Colonic mucosa (tissue), 4 donors: ENCODE results near the gene DGKB. TPM values are rescaled to one million over a fixed set of nuclear protein-coding genes. Genes with fewer than 3 reads are reported as not detected.

Experiments
- DNase-seq: peaks from one replicate; pipeline ENCODE4 v3.0.0-alpha.2; 2020
- H3K27ac ChIP-seq: fragments of 200-600 bp; one replicate; pipeline ENCODE4 v1.8.0; 2021
- H3K27me3 ChIP-seq: fragments of 200-600 bp; one replicate; pipeline ENCODE4 v1.8.0; 2021
- H3K36me3 ChIP-seq: fragments of 200-600 bp; one replicate; pipeline ENCODE4 v1.8.0; 2021
- H3K4me1 ChIP-seq: fragments of 200-600 bp; one replicate; pipeline ENCODE4 v1.8.0; 2021; ENCODE audit warnings: mild to moderate bottlenecking
- H3K4me3 ChIP-seq: fragments of 200-600 bp; one replicate; pipeline ENCODE4 v1.8.0; 2021
- H3K9ac ChIP-seq, 2 donors: one replicate each; pipeline ENCODE4 v1.7.0; 2013; ENCODE audit warnings: control low read depth in 2 of 2, low read depth in 2 of 2, low read length in 2 of 2
- H3K9me3 ChIP-seq: fragments of 200-600 bp; one replicate; pipeline ENCODE4 v1.8.0; 2021
- intact Hi-C: fragments of 100-400 bp; cut with DNase I; formaldehyde crosslinking; loops from one replicate; pipeline ENCODE4 v1.14.1; 2022
- total RNA-seq, 2 donors: library from RNA; stranded (reverse); fragmentation: NEBNext Ultra II Directional in 1 of 2; extraction: Animal tissue kit (Norgen Biotek cat#: 25700) in 1 of 2; gene quantifications; one replicate each; pipeline ENCODE4 v1.2.1, GENCODE V29; 2021
- TF ChIP-seq, protein P1 (sequence below): fragments of 200-600 bp; IDR thresholded peaks from one replicate; pipeline ENCODE4 v1.8.0; 2022; ENCODE audit warnings: antibody characterized with exemption, mild to moderate bottlenecking
- donor health status: healthy.
- donor health status: DM: no; HTN: no; CAD: no.
- donor health status: DM: no; HTN: no; CAD: no.

DGKB gene
- total RNA-seq, 2 donors from 2014 or later = 0.25 to 0.61 TPM

DNA sequence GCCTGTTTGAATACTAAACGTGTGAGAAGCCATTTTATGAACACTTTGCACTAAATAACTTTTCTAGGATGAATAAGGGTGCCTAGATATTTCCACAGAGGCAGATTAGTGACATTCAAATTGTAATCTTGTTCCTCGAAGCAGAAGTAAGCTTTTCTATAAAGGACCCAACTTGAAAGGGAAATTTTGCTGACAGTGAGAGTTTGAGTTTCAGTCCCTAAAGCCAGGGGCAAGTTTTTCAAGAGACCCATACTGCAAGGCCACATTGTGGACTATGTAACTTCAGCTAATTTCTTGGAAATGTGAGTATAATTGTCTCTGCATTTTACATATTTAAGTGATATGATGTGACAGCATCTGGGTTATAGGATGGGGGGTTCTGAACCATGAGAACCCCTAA lies 525.8 kb downstream of the DGKB start:
- Histone ChIP-seq H3K4me3 (no peak overlapping the region), H3K4me1 (no peaks in the 10 kb centered on the region), H3K36me3 (no peaks in the 10 kb centered on the region), H3K9ac (no peak overlapping the region), H3K27ac (no peak overlapping the region), H3K9me3 (no peaks in the 10 kb centered on the region), H3K27me3 (no peaks in the 10 kb centered on the region)
- TF ChIP-seq, protein P1, sequence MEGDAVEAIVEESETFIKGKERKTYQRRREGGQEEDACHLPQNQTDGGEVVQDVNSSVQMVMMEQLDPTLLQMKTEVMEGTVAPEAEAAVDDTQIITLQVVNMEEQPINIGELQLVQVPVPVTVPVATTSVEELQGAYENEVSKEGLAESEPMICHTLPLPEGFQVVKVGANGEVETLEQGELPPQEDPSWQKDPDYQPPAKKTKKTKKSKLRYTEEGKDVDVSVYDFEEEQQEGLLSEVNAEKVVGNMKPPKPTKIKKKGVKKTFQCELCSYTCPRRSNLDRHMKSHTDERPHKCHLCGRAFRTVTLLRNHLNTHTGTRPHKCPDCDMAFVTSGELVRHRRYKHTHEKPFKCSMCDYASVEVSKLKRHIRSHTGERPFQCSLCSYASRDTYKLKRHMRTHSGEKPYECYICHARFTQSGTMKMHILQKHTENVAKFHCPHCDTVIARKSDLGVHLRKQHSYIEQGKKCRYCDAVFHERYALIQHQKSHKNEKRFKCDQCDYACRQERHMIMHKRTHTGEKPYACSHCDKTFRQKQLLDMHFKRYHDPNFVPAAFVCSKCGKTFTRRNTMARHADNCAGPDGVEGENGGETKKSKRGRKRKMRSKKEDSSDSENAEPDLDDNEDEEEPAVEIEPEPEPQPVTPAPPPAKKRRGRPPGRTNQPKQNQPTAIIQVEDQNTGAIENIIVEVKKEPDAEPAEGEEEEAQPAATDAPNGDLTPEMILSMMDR = no peak
- DNase-seq = no peak
- intact Hi-C loops = no loop called here

DNA sequence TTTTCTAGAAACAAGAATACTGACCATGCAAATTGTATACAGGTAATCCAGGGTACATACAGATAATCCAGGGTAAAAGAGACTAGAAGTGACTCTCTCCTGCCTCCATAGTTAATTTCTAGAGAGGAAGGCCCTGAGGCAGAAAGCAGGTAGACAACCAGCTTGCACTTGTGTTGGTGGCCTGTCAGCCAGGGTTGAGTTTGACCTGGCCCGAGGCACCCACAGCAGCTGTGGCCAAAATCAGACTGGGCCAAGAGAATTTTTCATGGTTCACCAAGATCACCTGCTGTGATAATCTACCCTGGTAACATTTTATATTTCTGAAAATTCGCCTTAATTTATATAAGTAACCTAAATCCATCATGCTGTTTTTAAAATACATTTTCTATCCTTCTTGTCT lies 526.6 kb downstream of the DGKB start:
- Histone ChIP-seq H3K9ac (no peak overlapping the region), H3K4me3 (no peak overlapping the region), H3K36me3 (no peaks in the 10 kb centered on the region), H3K9me3 (no peaks in the 10 kb centered on the region), H3K4me1 (no peaks in the 10 kb centered on the region), H3K27me3 (no peaks in the 10 kb centered on the region), H3K27ac (no peak overlapping the region)
- DNase-seq = no peak
- intact Hi-C loops = no loop called here
- TF ChIP-seq, protein P1 = no peak

DNA sequence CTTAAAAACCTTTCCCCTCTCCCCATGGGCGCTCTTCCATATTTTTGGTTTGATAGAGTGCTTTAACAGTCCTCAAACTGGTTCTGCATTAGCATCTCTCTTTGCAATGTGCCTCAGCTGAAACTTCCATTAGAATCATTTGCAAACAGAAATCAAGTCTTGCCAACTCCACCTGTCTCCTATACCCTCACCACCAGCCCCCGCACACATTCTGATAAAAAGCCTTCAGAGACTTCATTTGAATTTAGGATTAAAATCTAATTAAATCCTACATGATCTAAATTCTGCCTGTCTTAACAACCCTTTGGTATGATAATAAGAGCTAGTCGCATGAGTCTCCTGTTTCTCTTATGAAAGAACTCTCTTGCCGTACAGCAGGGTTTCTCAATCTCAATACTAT lies 528.2 kb downstream of the DGKB start:
- Histone ChIP-seq H3K4me3 (no peak overlapping the region), H3K36me3 (no peaks in the 10 kb centered on the region), H3K9me3 (no peaks in the 10 kb centered on the region), H3K4me1 (no peaks in the 10 kb centered on the region), H3K9ac (no peak overlapping the region), H3K27ac (no peak overlapping the region), H3K27me3 (no peaks in the 10 kb centered on the region)
- TF ChIP-seq, protein P1 = no peak
- no peak for DNase-seq
- intact Hi-C loops = no loop called here

DNA sequence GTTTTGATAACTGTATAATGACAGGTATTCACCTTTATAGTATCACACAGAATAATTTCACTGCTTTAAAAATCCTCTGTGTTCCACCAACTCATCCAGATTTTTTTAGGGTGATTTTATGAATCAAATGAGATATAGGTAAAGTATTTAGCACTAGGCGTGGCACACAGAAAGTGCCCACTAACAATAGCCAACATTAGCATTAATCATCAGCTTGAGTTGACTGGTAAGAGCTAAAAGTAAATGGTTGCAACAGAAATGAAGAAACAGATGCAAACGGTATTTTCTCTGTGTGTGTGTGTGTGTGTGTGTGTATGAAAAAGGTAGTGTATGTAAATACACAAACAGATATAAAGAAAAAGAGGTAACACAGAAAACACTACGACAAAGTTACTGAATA lies 534.3 kb downstream of the DGKB start:
- DNase-seq = no peak
- no peak overlapping the region for H3K9ac ChIP-seq
- H3K4me1 ChIP-seq = no peaks in the 10 kb centered on the region
- H3K9me3 ChIP-seq = no peaks in the 10 kb centered on the region
- H3K36me3 ChIP-seq = no peaks in the 10 kb centered on the region
- TF ChIP-seq, protein P1 = no peak
- intact Hi-C loops = no loop called here
- no peak overlapping the region for H3K4me3 ChIP-seq
- H3K27ac ChIP-seq = no peak overlapping the region
- H3K27me3 ChIP-seq = no peaks in the 10 kb centered on the region

DNA sequence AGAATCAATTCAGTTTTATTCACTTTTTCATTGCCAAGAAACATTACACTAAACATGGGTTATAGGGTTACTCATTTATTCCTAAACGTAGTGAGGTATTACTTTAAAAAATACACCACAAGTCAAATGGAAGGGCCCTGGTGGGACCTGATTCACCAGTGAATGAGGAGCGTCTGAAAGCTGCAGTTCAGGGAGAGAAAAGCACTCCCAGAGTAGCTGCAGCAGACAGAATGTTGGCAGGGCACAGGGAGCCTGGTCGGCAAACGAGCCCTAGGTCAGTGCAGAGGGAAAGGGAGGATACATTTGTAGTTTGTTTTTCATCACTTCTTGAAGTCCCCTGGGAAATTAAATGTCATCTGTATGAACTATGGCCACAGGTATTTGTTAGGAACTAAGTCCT lies 551.4 kb downstream of the DGKB start:
- DNase-seq = no peak
- intact Hi-C loops = no loop called here

More for the DNA sequence above, 551.4 kb downstream of the DGKB start:
- Histone ChIP-seq H3K36me3 (no peaks in the 10 kb centered on the region), H3K27ac (no peak overlapping the region), H3K9me3 (no peaks in the 10 kb centered on the region), H3K27me3 (no peaks in the 10 kb centered on the region), H3K4me1 (no peaks in the 10 kb centered on the region), H3K9ac (no peak overlapping the region), H3K4me3 (no peak overlapping the region)
- TF ChIP-seq, protein P1 = no peak
